Kidney (tissue), 14 donors: ENCODE results near the gene ZNF189. TPM values are rescaled to one million over a fixed set of nuclear protein-coding genes. Genes with fewer than 3 reads are reported as not detected.

Experiments used
- DNase-seq, 5 donors: peaks; one replicate each; pipeline ENCODE4 v3.0.0-alpha.2; 2013 to 2020
- FAIRE-seq: peaks from 2 replicates; lab custom pipeline; 2012; peaks lifted over from hg19 to GRCh38; lab: Jason Lieb, UNC
- H3K27ac ChIP-seq, 2 donors: one replicate each; pipeline ENCODE4 v1.7.0; 2013; ENCODE audit warnings: low read depth in 2 of 2, low read length in 2 of 2, inconsistent platforms in 1 of 2
- H3K27me3 ChIP-seq: one replicate; pipeline ENCODE4 v1.7.1; 2013; ENCODE audit warnings: low read length, inconsistent platforms; ENCODE audit not compliant: control insufficient read depth, insufficient read depth
- H3K36me3 ChIP-seq, 3 donors: one replicate each; pipeline versions ENCODE4 v1.7.0 to v1.7.1; 2013; ENCODE audit warnings: low read length in 3 of 3, control low read depth in 1 of 3, inconsistent platforms in 1 of 3; ENCODE audit not compliant: insufficient read depth in 3 of 3, control insufficient read depth in 2 of 3
- H3K4me1 ChIP-seq, 3 donors: one replicate each; pipeline versions ENCODE4 v1.7.0 to v1.7.1; 2013; ENCODE audit warnings: low read length in 3 of 3, inconsistent platforms in 1 of 3, low read depth in 1 of 3; ENCODE audit not compliant: control insufficient read depth in 2 of 3, insufficient read depth in 2 of 3
- H3K4me3 ChIP-seq, 3 donors: one replicate each; pipeline versions ENCODE4 v1.7.0 to v1.8.1; 2013; ENCODE audit warnings: low read length in 3 of 3, control low read depth in 1 of 3, inconsistent platforms in 1 of 3
- H3K9ac ChIP-seq, 3 donors: one replicate each; pipeline versions ENCODE4 v1.7.0 to v1.7.1; 2013; ENCODE audit warnings: low read length in 3 of 3, control low read depth in 1 of 3, inconsistent platforms in 1 of 3
- H3K9me3 ChIP-seq, 3 donors: one replicate each; pipeline versions ENCODE4 v1.7.0 to v1.7.1; 2013; ENCODE audit warnings: low read length in 3 of 3, control low read depth in 1 of 3, inconsistent platforms in 1 of 3; ENCODE audit not compliant: control insufficient read depth in 2 of 3, insufficient read depth in 1 of 3
- intact Hi-C: fragments of 100-400 bp; cut with DNase I; formaldehyde crosslinking; loops from one replicate; pipeline ENCODE4 v1.11.1; 2022
- polyA plus RNA-seq: library from polyadenylated mRNA; stranded (reverse); fragments of 350-450 nt; fragmentation: Illumina TruSeq; extraction: RNeasy Lipid Tissue Mini Kit (QIAGEN cat#74804); gene quantifications from one replicate; pipeline ENCODE4 v1.2.3, GENCODE V29; 2014; ENCODE audit warnings: low read depth, low replicate concordance; ENCODE audit not compliant: insufficient read depth
- total RNA-seq: library from RNA; stranded (reverse); fragmentation: NEBNext Ultra II Directional; extraction: Animal tissue kit (Norgen Biotek cat#: 25700); gene quantifications from one replicate; pipeline ENCODE4 v1.2.1, GENCODE V29; 2021
- TF ChIP-seq, protein P1 (sequence below): IDR thresholded peaks from 3 replicates; pipeline ENCODE4 v1.5.1; 2012; ENCODE audit warnings: mild to moderate bottlenecking, moderate library complexity, borderline replicate concordance; ENCODE audit not compliant: insufficient read depth; ENCODE audit errors: extremely low read depth
- donor health status: control.
- donor health status: control.
- donor health status: control.
- donor health status: control.
- donor health status: control.
- donor health status: DM: yes; HTN: yes; CAD: no.
- donor health status: Normal renal cell carcinoma (clear cell type).

The ZNF189 gene
- total and polyA plus RNA-seq, 2 donors from 2014 or later = 13.1 to 22.9 TPM

DNA sequence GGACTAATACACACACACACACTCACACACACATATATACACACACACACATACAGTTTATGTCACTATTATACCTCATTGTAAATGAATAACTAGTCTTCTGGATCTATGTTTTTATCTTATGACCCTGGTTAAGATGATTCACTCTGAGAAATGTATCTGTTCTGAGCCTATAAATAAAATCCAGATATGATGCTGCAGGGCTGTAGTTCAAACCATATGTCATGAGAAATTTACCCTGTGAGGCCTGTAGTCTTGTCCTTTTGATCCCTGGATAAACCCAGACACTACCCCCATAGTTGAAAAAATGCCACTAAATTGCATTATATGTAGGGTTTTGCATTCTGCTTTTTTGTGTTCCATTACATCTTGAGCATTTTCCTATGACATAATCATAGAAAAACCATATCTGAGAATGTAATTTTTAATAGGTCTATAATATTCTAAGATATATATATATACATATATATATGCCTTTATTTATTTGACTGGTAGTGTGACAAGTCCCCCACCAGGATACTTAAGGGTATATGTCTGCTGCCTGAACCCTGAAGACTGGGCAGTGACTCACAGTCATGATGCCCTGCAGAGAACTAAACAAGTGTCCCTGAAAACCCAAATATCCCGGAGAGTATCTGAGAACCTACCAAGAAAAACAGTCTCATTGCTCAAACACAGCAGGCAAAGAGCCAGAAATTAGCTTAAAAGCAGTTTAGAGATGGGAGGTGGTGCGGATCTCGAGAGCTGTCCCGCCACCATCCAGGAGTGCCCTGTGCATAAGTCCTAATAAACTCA, 55.3 kb downstream of the ZNF189 start:
- TF ChIP-seq, protein P1, sequence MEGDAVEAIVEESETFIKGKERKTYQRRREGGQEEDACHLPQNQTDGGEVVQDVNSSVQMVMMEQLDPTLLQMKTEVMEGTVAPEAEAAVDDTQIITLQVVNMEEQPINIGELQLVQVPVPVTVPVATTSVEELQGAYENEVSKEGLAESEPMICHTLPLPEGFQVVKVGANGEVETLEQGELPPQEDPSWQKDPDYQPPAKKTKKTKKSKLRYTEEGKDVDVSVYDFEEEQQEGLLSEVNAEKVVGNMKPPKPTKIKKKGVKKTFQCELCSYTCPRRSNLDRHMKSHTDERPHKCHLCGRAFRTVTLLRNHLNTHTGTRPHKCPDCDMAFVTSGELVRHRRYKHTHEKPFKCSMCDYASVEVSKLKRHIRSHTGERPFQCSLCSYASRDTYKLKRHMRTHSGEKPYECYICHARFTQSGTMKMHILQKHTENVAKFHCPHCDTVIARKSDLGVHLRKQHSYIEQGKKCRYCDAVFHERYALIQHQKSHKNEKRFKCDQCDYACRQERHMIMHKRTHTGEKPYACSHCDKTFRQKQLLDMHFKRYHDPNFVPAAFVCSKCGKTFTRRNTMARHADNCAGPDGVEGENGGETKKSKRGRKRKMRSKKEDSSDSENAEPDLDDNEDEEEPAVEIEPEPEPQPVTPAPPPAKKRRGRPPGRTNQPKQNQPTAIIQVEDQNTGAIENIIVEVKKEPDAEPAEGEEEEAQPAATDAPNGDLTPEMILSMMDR = no peak
- no peaks in the 10 kb centered on the region for H3K27me3 ChIP-seq
- H3K9me3 ChIP-seq = no peaks in the 10 kb centered on the region
- intact Hi-C loops = no loop called here
- H3K27ac ChIP-seq = no peak overlapping the region
- no peak overlapping the region for H3K9ac ChIP-seq
- no peak overlapping the region for H3K4me3 ChIP-seq
- peaks cover 0 to 3% (median 0%) of the 10 kb centered on the region in 3 donors for H3K4me1 ChIP-seq
- no peaks in the 10 kb centered on the region for H3K36me3 ChIP-seq
- DNase-seq (no peak), FAIRE-seq (no peak)

- Histone ChIP-seq H3K27me3 (no peaks in the 10 kb centered on the region), H3K4me1 (no peaks in the 10 kb centered on the region), H3K36me3 (no peaks in the 10 kb centered on the region), H3K4me3 (no peak overlapping the region), H3K9ac (no peak overlapping the region), H3K9me3 (no peaks in the 10 kb centered on the region), H3K27ac (no peak overlapping the region)
- TF ChIP-seq, protein P1 = no peak
- intact Hi-C loops = no loop called here
- no peak for DNase-seq
- FAIRE-seq = no peak
These were observed 57.1 kb downstream of the ZNF189 start for GRCh38 chr9:101455656-101456240.

DNA sequence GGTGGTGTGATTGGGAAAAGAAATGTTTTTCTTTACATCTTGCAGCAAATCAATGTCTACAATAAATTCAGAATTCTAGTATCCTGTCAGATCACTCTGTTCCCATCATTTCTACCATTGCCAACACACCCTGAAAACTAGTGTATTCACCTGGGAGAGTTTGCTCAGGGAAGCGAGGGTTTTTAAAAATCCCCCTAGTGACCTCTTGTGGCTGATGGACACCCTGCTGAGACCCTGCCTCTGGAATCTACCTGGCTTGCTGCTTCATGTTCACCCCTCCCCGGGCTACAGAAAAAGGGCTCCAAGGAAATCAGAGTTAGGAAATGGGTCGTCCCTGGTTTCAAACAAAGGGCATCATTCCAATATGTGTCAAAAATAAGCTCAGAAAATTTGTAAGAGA, 58.4 kb downstream of the ZNF189 start:
- FAIRE-seq (no peak), DNase-seq (no peak)
- TF ChIP-seq, protein P1 = no peak
- no peaks in the 10 kb centered on the region for H3K36me3 ChIP-seq
- H3K4me3 ChIP-seq = no peak overlapping the region
- H3K27ac ChIP-seq = no peak overlapping the region
- intact Hi-C loops = no loop called here
- no peaks in the 10 kb centered on the region for H3K9me3 ChIP-seq
- no peaks in the 10 kb centered on the region for H3K27me3 ChIP-seq
- H3K9ac ChIP-seq = no peak overlapping the region
- no peaks in the 10 kb centered on the region for H3K4me1 ChIP-seq
